Measurements from ENCODE around the gene ZNF74.

ZNF74 gene

GRCh38 chr22:20434773-20435172 lies 40.8 kb downstream of the ZNF74 start:
- Histone ChIP-seq H3K18ac (ENCODE audit: low read length) (no peak overlapping the region), H4K8ac (ENCODE audit: low read depth, low read length) (no peak overlapping the region), H2AK5ac (ENCODE audit: low read length) (no peak overlapping the region), H3K27me3 (ENCODE audit: insufficient read depth, low read length) (peaks cover 22% of the 10 kb centered on the region), H3K4me1 (ENCODE audit: control insufficient read depth in 1 of 2, insufficient read depth in 2 of 2, low read length in 2 of 2) (peaks cover 14 to 34% of the 10 kb centered on the region in 2 experiments), H3K23ac (ENCODE audit: low read length) (no peak overlapping the region), H3K4me3 (ENCODE audit: low read depth, low read length) (no peak overlapping the region), H3K9me3 (ENCODE audit: insufficient read depth, low read depth, low read length) (peaks cover 10% of the 10 kb centered on the region), H3K4me2 (ENCODE audit: low read length) (no peak overlapping the region), H2BK120ac (ENCODE audit: insufficient read depth, low read length, poor library complexity) (no peak overlapping the region), H3K27ac (ENCODE audit: low read depth, low read length) (no peak overlapping the region), H3K14ac (ENCODE audit: low read length) (no peak overlapping the region), H4K91ac (ENCODE audit: low read depth, low read length) (no peak overlapping the region), H3K4ac (ENCODE audit: low read depth, low read length) (no peak overlapping the region), H2AFZ (ENCODE audit: insufficient read depth, low read length, poor library complexity) (no peak overlapping the region), H2BK12ac (ENCODE audit: low read length) (no peak overlapping the region), H4K12ac (ENCODE audit: low read depth, low read length) (no peak overlapping the region), H3K36me3 (ENCODE audit: control insufficient read depth in 1 of 2, insufficient read depth in 2 of 2, low read length in 2 of 2) (peaks cover 7 to 13% of the 10 kb centered on the region in 2 experiments), H3K9ac (ENCODE audit: low read length) (no peak overlapping the region), H2BK5ac (ENCODE audit: low read depth, low read length, poor library complexity) (no peak overlapping the region), H3K79me1 (ENCODE audit: low read length) (peaks cover 22% of the 10 kb centered on the region), H3K79me2 (ENCODE audit: control insufficient read depth, insufficient read depth, low read length, poor library complexity) (peaks cover 13% of the 10 kb centered on the region)
- no peak for DNase-seq
- WGBS (ENCODE audit: extremely low coverage, insufficient coverage, insufficient read length) = no CpG with 5 or more reads among the region's 3 CpGs

GRCh38 chr22:20435436-20436306 lies 41.7 kb downstream of the ZNF74 start:
- Histone ChIP-seq H3K27me3 (ENCODE audit: insufficient read depth, low read length) (peaks cover 18% of the 10 kb centered on the region), H3K23ac (ENCODE audit: low read length) (no peak overlapping the region), H2AFZ (ENCODE audit: insufficient read depth, low read length, poor library complexity) (no peak overlapping the region), H2BK12ac (ENCODE audit: low read length) (no peak overlapping the region), H4K91ac (ENCODE audit: low read depth, low read length) (peak overlapping the region; percentile 45), H4K8ac (ENCODE audit: low read depth, low read length) (peak overlapping the region; percentile 26), H3K9me3 (ENCODE audit: insufficient read depth, low read depth, low read length) (peaks cover 8% of the 10 kb centered on the region), H3K4me1 (ENCODE audit: control insufficient read depth in 1 of 2, insufficient read depth in 2 of 2, low read length in 2 of 2) (peaks cover 14 to 32% of the 10 kb centered on the region in 2 experiments), H3K79me1 (ENCODE audit: low read length) (peaks cover 22% of the 10 kb centered on the region), H3K18ac (ENCODE audit: low read length) (peak overlapping the region; percentile 50), H3K79me2 (ENCODE audit: control insufficient read depth, insufficient read depth, low read length, poor library complexity) (peaks cover 13% of the 10 kb centered on the region), H3K14ac (ENCODE audit: low read length) (peak overlapping the region; percentile 33), H3K4me3 (ENCODE audit: low read depth, low read length) (peak overlapping the region; percentile 27), H2AK5ac (ENCODE audit: low read length) (peak overlapping the region; percentile 71), H2BK120ac (ENCODE audit: insufficient read depth, low read length, poor library complexity) (no peak overlapping the region), H2BK5ac (ENCODE audit: low read depth, low read length, poor library complexity) (no peak overlapping the region), H3K27ac (ENCODE audit: low read depth, low read length) (no peak overlapping the region), H3K36me3 (ENCODE audit: control insufficient read depth in 1 of 2, insufficient read depth in 2 of 2, low read length in 2 of 2) (peaks cover under 1 to 5% of the 10 kb centered on the region in 2 experiments), H3K9ac (ENCODE audit: low read length) (no peak overlapping the region), H3K4me2 (ENCODE audit: low read length) (peak overlapping the region; percentile 77), H4K12ac (ENCODE audit: low read depth, low read length) (peak overlapping the region; percentile 20), H3K4ac (ENCODE audit: low read depth, low read length) (no peak overlapping the region)
- WGBS (ENCODE audit: extremely low coverage, insufficient coverage, insufficient read length) = no CpG with 5 or more reads among the region's 11 CpGs
- no peak for DNase-seq

- Histone ChIP-seq H3K36me3 (ENCODE audit: control insufficient read depth in 1 of 2, insufficient read depth in 2 of 2, low read length in 2 of 2) (peaks cover 0 to 5% of the 10 kb centered on the region in 2 experiments), H3K9ac (ENCODE audit: low read length) (no peak overlapping the region), H3K9me3 (ENCODE audit: insufficient read depth, low read depth, low read length) (peaks cover 5% of the 10 kb centered on the region), H3K79me2 (ENCODE audit: control insufficient read depth, insufficient read depth, low read length, poor library complexity) (peaks cover 13% of the 10 kb centered on the region), H3K27ac (ENCODE audit: low read depth, low read length) (no peak overlapping the region), H3K4ac (ENCODE audit: low read depth, low read length) (no peak overlapping the region), H3K4me1 (ENCODE audit: control insufficient read depth in 1 of 2, insufficient read depth in 2 of 2, low read length in 2 of 2) (peaks cover 9 to 25% of the 10 kb centered on the region in 2 experiments), H4K91ac (ENCODE audit: low read depth, low read length) (peak overlapping the region; percentile 11), H2BK5ac (ENCODE audit: low read depth, low read length, poor library complexity) (no peak overlapping the region), H3K27me3 (ENCODE audit: insufficient read depth, low read length) (peaks cover 12% of the 10 kb centered on the region), H3K4me3 (ENCODE audit: low read depth, low read length) (peak overlapping the region; percentile 84), H4K12ac (ENCODE audit: low read depth, low read length) (no peak overlapping the region), H4K8ac (ENCODE audit: low read depth, low read length) (peak overlapping the region; percentile 26), H2AK5ac (ENCODE audit: low read length) (no peak overlapping the region), H3K79me1 (ENCODE audit: low read length) (peaks cover 22% of the 10 kb centered on the region), H3K23ac (ENCODE audit: low read length) (no peak overlapping the region), H2BK12ac (ENCODE audit: low read length) (no peak overlapping the region), H3K18ac (ENCODE audit: low read length) (peak overlapping the region; percentile 50), H3K4me2 (ENCODE audit: low read length) (peak overlapping the region; percentile 77), H3K14ac (ENCODE audit: low read length) (peak overlapping the region; percentile 63), H2BK120ac (ENCODE audit: insufficient read depth, low read length, poor library complexity) (peak overlapping the region; percentile 49), H2AFZ (ENCODE audit: insufficient read depth, low read length, poor library complexity) (no peak overlapping the region)
- no peak for DNase-seq
- no CpG with 5 or more reads among the region's 56 CpGs for WGBS (ENCODE audit: extremely low coverage, insufficient coverage, insufficient read length)
These were observed 42.4 kb downstream of the ZNF74 start for GRCh38 chr22:20436307-20436767.

- Histone ChIP-seq H3K36me3 (ENCODE audit: control insufficient read depth in 1 of 2, insufficient read depth in 2 of 2, low read length in 2 of 2) (peaks cover 0 to 7% of the 10 kb centered on the region in 2 experiments), H3K4me1 (ENCODE audit: control insufficient read depth in 1 of 2, insufficient read depth in 2 of 2, low read length in 2 of 2) (peaks cover 9 to 20% of the 10 kb centered on the region in 2 experiments), H2AFZ (ENCODE audit: insufficient read depth, low read length, poor library complexity) (no peak overlapping the region), H3K23ac (ENCODE audit: low read length) (no peak overlapping the region), H3K4ac (ENCODE audit: low read depth, low read length) (peak overlapping the region; percentile 33), H3K9ac (ENCODE audit: low read length) (peak overlapping the region; percentile 82), H2BK12ac (ENCODE audit: low read length) (no peak overlapping the region), H3K14ac (ENCODE audit: low read length) (peak overlapping the region; percentile 63), H3K27ac (ENCODE audit: low read depth, low read length) (peak overlapping the region; percentile 7), H3K4me3 (ENCODE audit: low read depth, low read length) (peak overlapping the region; percentile 84), H4K8ac (ENCODE audit: low read depth, low read length) (peak overlapping the region; percentile 6), H3K27me3 (ENCODE audit: insufficient read depth, low read length) (peaks cover 8% of the 10 kb centered on the region), H3K9me3 (ENCODE audit: insufficient read depth, low read depth, low read length) (peaks cover 1% of the 10 kb centered on the region), H3K18ac (ENCODE audit: low read length) (peak overlapping the region; percentile 47), H2AK5ac (ENCODE audit: low read length) (peak overlapping the region; percentile 32), H4K91ac (ENCODE audit: low read depth, low read length) (peak overlapping the region; percentile 40), H2BK120ac (ENCODE audit: insufficient read depth, low read length, poor library complexity) (peak overlapping the region; percentile 49), H3K4me2 (ENCODE audit: low read length) (peak overlapping the region; percentile 77), H2BK5ac (ENCODE audit: low read depth, low read length, poor library complexity) (peak overlapping the region; percentile 13), H3K79me1 (ENCODE audit: low read length) (peaks cover 22% of the 10 kb centered on the region), H4K12ac (ENCODE audit: low read depth, low read length) (no peak overlapping the region), H3K79me2 (ENCODE audit: control insufficient read depth, insufficient read depth, low read length, poor library complexity) (peaks cover 13% of the 10 kb centered on the region)
- no CpG with 5 or more reads among the region's 61 CpGs for WGBS (ENCODE audit: extremely low coverage, insufficient coverage, insufficient read length)
- peak in 1 of 2 donors; percentile 51 for DNase-seq
These were observed 43.0 kb downstream of the ZNF74 start for GRCh38 chr22:20436768-20437612.

All from trophoblast cell (in vitro differentiated cells and primary cell).